GM19452 (cell line): Measurements from ENCODE around the gene MAU2.

Source experiments
- ATAC-seq: cut with Tn5 transposase; IDR thresholded peaks from one replicate; pipeline ENCODE4 v1.9.1; 2021; ENCODE audit not compliant: unreplicated experiment

Gene MAU2

DNA sequence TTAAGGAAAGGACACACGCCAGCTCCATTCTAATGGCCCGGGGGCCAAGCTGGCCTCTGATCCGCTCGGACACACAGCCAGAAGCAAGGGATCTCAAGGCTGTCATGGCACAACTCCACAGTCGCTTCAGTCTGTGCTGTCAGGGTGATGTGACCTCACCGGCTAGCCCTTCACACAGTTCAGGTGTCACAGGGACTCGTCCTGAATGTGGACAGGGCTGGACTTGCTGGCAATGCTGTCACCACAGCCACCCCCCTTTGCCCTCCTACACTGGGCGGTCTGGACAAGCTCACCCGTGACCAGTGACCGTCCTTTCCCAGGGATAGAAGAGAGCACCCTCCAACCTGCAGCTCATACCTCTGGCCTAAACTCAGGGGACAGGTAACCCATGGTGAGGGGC is 15.6 kb upstream of the MAU2 start:
- no peak for ATAC-seq

DNA sequence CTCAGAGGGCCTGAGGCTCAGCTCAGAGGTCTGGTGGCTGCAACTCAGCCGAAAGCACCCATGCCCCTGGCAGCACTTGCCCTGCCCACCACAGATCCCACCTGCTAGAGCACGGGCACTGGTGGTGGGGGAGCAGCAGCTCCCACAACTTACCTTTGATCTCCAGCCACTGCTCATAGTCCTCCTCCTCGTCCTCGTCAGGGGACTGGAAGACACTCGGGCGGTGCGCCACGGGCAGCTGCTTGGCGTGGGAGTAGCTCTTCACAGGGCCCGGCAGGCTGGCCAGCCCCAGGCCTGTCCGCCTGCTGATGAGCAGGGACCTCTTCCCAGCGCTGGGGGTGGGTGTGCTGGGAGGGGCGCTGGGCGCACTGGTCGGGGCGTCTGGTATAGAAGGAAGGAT is 14.9 kb upstream of the MAU2 start:
- ATAC-seq = no peak

DNA sequence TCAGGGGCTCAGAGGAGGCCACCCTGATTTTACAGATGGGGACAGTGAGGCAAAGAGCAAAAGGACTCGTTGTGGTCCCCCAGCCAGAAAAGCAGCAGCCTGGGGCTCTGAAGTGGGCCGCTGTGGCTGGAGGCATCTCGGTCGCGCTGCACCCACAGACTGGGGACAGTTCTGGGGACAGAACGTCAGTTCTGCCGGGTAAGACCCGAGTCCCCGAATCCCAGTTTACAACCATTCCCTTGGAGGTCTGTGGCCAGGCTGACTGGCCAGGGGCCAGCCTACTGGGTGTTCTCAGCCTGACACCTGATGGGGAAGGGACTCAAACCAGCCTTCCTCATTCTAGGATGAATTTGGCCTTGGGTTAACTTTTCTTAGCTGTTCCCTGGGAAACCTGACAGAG is 14.4 kb upstream of the MAU2 start:
- ATAC-seq = no peak

DNA sequence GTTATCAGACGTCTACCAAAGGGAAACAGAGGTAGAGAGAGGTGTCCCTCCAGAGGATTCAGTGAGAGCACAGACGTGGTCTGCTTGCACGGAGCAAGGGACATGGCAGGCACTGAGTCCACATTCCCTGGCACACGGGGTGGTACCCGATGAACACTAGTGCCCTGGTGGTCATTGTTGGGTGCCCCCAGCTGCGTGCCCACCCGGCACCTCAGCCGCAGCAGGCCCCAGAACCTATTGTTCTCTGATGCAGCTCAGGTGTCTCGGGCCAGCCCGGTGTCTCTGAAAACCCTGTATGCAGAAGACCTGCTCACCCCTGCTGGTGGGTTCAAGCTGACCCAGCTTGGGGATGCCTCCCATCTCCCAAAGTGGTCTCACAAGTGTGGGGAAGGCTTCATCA is 12.3 kb upstream of the MAU2 start:
- ATAC-seq = no peak

DNA sequence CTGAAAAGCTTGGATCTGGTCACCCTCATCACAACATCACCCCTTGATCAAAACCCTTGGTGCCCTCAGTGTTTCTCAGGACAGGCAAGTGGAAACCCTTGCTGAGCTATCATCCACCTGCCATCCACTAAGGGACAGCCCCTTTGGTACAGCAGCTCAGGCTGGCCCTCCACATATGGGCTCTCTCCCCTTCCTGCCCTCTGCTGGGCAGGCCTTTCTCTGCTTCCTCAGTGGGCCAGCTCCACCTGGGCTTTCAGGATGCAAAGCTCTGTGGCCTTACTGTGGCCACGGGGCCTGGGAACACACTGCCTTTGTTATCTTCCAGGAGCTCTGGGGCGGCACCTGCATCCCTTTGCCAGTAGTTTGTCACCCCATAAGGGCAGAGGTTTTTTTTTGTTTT is 5.2 kb upstream of the MAU2 start:
- ATAC-seq = no peak

DNA sequence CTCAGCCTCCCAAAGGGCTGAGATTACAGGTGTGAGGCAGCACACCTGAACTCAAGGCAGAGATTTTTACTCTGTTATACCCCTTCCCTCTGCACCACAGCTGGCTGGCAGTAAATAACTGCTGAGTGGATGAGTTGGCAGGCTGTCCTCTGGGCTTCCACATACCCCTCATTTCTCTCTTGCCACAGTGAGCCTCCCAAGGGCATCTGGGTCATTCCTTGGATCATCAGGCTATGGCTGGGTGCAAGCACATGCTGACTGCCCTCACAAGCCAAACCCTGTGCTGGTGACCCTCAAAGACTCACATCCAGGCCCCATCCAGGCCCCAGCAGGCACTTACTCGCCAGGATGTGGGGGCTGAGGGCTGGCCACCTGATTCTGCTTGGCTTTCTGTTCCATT is 4.5 kb upstream of the MAU2 start:
- no peak for ATAC-seq

DNA sequence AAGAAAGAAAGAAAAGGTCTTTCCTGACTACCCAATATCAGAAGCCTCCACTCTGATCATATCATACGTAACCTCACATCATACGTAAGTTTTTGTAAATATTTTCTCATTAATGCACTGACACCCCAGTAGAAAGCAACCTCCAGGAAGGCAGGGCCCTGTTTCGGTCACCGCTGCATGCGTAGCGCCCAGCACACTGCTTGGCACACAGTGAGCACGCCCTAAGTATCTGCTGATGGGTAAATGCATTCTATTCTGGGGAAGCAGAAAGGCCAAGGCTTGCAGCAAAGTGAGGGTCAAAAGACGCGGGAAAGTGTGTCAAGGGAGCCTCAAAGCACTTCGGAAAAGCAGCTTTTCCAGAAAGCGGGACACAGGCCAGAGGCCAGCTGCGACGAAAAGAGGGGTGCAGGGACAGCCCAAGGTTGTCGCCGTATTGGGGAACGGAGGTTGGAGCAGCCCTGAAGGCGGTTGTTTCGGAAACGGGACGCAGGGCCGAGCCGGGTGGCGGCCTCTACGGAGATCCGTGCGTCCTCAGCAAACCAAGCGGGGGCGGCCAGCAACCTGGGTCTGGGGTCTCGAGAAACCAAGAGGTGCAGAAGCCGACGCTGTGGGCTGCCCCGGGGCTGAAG is 783 bp upstream of the MAU2 start:
- ATAC-seq = peak; percentile 2

DNA sequence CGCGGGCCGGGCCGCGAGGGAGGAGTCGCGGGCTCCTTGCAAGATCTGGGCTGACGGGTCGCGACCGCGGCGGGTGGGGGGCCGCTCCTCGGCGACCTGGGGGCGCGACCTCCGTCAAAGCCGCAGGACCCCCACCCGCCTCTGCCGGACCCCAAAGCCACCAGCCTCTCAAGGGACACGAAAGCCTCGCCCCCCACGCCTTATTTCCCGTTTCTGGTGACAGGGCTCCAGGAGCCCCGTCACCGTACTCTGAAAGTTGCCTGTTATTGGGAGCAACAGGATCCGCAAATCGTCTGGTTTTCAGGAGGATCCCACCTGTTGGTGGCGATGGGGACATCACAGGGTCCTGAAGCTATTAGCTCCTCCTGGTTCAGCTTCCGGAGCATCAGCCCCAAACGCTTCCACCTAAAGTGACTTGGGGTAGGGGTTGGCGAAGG is 530 bp downstream of the MAU2 start:
- no peak for ATAC-seq

DNA sequence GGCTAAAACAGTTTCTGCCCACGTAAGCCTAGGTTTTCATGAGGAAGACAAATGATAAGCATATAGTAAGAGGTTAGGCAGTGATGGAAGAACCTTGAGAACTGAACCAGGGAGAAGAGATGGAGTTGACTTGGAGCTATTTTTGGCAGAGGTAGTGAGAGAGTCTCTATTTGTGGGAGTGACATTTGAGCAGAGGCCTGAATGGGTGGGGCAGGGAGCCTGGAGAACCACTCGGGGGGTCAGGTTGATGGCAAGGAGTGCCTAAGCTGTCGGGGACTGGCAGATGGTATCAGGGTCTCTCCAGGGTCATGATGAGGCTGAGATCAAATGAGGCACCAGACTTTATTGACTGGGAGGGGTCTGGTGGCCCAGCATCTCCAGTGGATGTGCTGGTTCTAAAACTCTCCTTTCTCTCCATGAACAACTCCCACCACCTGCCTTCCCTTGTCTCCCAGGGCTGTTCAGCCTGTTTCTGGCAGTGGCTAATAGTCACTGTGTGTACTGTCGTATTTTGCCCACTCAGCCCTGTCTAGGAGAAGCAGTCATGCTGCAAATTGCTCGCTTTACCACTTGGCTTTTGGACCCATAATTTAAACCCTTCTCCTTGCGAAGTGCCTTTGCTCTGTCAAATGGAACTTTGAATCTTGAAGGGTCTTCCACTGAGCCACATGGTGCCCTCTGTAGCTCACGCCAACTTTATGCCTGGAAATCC is 3.6 kb downstream of the MAU2 start:
- no peak for ATAC-seq

DNA sequence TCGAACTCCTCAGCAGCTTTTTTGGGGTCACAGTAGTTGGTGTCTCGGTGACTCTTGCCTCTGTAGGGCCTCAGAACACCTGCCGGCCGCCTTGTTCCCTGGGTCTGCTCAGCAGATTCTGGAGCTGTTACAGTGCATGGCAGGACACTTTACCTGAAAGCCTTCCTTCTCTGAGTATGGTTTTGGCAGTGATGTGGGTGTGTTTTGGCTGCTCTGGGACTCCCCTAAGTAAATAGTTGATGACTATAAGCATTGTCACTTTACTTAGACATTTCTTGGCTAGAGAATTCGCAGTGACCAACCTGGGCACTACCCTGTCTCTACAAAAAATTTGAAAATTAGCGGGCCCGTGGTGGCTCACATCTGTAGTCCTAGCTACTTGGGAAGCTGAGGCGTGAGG is 7.0 kb downstream of the MAU2 start:
- ATAC-seq = no peak

DNA sequence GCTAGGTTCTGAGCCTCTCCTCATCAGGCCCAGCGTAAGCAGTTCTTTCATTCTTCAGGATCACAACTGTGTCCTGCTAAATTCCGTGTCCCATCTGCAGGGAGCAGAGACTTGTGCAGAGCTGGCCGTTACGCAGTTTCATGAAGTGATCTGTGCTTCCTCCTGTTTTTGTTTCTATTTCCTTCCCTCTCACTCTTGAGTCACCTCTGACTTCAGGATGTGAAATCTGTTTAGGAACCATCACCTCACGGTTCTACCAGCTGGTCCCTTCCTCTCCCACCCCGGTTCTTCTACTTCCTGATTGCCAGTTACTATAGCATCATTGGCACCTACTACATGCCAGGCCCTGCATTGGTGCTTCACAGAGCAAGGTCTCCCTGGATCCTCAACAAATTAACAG is 8.5 kb downstream of the MAU2 start:
- no peak for ATAC-seq

DNA sequence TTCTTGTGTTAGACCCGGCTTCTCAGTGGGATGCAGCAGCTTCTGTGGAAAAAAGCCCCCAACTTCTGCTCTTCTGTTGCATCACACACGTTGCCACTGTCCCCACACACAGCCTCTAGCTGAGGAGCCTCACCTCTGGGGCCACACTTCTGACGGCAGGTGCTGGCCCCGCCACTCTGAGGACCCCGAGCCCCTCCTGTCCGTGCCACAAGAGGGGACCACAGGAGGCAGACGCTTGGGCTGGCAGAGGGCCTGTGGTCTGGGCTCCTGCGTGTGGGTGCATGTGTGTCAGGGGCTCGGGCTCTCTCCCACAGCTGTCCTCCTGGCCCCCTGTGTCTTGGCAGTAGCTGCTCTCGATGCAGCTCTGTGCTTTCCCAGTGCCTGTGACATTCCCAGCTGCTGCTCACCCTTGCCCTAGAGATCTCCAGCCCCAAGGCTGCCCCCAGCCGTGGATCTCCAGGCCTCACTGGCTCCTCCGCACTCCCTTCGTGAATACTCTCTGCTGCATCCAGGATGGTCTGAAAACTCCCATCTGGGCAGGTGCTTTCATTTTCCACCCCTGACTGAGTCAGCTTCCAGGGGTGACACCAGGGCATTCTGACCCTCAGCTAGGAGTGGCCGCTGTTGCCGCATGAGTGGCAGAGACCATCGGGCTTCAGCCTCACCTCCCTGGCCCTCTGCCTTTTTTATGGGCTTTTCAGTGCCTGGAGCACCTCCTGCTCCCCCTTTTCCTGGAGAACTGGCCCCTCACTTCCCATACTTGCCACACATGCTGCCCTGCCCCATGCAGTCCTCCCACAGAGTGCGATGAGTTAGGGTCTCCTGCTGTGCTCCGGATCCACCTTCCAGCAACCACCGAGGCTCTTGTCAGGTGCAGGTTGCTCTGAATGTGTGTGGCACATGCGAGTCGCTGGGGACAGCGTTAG is 13.7 kb downstream of the MAU2 start:
- ATAC-seq = no peak

DNA sequence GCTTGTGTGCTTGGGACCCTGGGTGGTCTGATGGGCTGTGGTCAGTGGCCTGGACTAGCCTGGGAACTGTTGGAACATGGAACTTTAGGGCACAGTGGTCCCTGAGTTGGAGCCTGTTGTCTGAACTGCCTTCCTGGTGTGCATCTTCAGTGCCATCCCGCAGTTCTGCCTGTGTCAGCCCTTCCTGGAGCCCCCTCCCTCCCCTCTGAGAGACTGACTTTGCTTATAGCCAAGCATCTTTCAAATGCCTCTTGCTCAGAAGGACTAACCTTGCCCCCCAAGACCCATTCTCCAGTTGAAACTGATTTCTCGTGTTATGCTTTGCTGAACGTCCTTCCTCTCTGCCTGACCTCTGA is 14.3 kb downstream of the MAU2 start:
- ATAC-seq = no peak

DNA sequence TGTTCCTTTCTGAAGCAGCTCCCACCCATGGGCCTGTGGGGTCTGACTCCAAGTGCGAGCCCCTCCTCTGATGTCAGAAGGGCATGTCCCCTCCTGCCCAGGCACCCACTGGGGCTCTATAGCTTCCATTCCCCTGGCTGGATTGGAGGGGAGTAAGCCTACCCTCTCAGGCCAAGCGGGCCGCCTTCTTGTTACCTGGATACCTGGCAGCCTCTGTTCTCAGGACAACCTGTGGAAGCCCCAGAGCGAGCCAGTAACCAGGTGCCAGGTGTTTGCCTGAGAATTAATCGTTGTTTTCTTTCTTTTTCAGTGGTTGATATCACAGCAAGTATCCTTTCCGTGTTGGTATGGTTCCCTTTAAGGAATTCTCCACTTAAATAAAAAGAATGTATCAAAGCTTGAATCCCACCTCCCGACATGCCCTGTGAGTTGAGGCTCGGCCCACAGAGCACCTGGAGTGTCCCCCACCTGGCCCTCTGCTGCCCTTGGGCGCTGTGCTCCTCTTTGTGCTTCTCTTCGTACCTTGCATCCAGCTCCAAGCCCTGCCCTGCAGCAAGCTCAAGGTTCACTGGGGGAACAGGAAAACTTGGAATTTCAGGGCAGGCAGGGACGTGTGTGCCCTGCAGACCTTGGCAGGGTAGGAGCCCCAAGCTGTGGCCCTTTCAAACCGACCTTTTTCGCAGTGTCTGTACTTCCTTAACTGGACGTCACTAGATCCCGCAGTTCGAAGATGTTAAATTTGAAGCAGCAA is 15.0 kb downstream of the MAU2 start:
- ATAC-seq = no peak

DNA sequence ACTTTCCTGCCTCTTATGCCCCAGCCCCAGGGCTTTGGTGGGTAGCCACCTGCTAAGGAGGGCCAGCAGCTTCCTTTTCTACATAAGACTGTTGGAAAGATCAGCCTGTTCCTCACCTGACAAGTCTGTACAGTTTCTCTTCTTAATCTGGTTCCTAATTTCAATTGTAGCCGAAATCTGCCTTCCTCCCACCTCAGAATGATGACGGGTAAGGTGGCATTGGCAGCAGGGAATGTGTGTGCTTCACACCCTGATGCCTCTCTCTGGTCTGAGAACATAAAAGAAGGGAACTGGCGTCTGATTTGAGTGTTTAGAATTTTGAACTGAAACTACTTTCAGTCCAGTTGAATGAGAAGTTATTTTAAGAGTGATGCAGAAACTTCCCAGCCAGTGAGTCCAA is 16.0 kb downstream of the MAU2 start:
- no peak for ATAC-seq

DNA sequence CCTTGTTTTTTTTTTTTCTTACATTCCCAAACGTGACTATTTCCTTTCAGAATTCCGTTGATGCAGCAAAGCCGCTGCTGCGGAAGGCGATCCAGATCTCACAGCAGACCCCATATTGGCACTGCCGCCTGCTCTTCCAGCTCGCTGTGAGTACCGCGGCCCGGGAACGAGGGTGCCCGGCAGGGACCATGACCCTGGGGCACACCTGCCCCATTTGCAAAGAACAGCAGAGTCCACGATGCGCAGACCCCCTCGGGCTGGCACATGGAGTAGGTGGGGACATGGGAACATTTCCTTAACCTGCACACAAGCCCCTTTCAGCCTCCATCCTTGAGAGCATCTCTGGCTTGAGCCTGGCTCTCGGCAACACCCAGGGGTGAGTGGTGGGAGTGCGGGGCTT is 16.5 kb downstream of the MAU2 start:
- no peak for ATAC-seq

DNA sequence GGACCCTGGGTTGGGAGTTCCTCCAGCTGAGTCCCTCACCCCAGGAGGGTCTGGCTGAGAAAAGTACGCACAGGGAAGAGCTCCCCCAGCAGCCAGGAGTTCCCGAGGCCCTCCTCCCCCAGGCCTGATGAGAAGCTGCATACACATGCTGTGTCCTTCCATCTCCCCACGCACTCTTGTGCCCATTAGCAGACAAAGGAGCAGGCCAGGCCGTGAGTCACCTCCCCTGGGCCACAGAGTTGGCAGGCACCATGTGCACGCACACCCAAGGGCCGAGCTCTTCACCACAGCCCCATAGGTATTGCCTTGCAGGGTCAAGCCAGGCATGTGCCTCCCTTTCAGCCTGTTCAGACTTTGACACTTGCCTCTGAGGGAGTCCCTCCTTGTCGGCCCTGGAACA is 17.5 kb downstream of the MAU2 start:
- no peak for ATAC-seq

DNA sequence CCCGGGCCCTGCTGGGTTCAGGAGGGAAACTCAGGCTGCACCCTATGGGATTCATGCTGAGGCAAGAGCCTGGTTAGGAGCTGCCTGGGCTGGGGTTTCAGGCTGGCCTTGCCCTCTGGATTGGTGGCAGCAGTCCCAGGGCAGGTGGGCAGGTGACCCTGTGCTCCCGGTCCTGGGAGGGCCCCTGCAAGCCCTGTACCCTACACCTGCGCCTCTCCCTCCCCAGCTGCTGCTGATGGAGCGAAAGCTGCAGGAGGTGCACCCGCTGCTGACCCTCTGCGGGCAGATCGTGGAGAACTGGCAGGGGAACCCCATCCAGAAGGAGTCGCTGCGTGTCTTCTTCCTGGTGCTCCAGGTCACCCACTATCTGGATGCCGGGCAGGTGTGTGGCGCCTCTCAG is 20.4 kb downstream of the MAU2 start:
- no peak for ATAC-seq

DNA sequence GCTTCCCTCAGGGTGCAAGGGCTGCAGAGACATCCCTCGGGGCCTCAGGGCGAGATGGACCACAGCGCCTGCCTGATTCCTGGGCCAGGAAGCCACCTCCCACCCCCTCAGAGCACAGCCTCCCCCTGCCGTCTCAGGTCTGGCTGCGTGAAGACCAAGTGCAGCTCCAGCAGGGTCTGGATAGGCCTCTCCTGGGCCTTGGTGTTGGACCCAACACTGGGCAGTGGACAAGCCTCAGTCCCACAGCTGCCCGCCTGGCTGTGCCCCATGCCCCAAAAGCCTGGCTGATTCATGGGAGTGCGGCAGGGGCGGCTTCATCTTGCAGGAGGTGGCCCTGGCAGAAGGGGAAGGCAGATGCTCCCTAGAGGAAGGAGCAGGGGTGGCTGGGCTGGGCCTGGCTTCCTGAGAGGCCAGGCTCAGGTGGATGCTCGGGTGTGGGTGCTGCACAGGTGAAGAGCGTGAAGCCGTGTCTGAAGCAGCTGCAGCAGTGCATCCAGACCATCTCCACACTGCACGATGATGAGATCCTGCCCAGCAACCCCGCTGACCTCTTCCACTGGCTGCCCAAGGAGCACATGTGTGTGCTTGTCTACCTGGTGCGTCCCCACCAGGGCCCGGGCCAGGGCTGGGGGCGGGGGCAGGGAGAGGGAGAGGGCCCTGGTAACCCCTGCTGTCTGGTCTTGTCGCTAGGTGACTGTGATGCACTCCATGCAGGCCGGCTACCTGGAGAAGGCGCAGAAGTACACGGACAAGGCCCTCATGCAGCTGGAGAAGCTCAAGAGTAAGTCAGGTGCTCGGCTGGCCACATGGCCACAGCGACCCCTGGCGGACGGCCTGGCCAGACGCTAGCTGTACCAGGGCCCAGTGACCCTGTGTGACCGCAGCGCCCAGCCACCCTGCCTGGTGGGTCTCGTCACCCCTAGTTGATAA is 21.7 kb downstream of the MAU2 start:
- no peak for ATAC-seq

DNA sequence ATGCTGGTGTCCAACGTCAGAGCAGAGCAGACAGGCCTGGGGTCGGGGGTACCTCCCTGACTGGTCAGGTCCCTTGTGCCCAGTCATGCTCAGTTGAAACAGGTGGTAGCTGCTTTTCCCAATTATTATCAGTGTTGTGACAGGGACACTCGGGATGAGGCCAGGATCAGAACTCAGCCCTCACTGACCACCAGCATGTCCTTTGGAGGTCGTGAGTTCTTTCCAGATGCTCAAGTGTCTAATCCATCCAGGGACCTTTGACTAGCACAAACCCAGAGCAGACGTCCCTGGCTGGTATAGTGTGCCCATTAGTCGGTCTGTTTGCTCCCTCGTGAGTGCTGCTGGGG is 22.4 kb downstream of the MAU2 start:
- ATAC-seq = no peak
